Activated CD4-positive, alpha-beta T cell treated with anti-CD3 and anti-CD28 coated beads for 24 hours (primary cell): Measurements from ENCODE around the gene UBE2L6.

ENCODE experiments used
- DNase-seq, 2 donors: peaks; one replicate each; pipeline ENCODE4 v3.0.0-alpha.2; 2020; ENCODE audit warnings: low read depth in 2 of 2

The UBE2L6 gene

DNA sequence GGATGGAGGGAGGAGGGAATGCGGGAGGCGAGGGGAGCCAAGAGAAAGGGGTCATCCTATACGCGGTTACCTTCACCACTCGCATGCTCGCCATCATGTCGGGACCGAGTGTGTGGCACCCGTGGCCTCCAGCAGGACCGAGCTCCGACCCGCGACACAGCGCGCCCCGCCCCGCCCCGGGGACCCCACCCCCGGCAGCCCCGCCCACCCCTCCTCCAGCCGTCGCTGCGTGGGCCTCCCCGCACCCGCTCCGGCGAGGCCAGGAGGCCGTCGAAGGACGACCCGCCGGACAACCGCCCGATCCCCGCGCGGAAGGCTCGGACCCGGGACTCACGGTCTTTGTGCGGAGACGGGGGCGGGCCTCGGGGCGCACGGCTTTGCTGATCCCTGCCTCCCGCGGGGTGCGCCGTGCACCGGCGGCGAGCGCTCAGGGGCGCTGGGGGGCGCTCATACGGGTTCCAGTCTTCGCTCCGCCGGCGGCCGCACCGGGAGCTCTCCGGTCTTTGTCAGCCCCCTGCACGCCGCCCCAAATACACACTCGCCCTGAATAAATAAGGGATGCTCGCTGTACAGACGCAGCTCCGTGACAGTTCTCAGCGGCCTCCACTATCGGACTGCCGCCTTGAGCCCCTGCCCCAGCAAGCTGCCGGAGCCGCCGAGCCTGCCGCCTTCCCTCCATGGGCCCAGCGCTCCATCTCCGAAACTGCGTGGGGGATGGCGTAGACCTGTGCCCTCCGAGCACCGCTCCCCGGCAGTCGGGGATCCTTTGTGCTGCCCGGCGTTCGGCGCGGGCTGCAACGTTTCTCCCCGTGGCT, at the start of gene UBE2L6:
Gene UBE2L6, minus strand, starts transcription at position 158 of the 815 bp plus-strand sequence. Its CDS starts 61 bp downstream, at position 97.
- peak; percentile 49 to 57 for DNase-seq

DNA sequence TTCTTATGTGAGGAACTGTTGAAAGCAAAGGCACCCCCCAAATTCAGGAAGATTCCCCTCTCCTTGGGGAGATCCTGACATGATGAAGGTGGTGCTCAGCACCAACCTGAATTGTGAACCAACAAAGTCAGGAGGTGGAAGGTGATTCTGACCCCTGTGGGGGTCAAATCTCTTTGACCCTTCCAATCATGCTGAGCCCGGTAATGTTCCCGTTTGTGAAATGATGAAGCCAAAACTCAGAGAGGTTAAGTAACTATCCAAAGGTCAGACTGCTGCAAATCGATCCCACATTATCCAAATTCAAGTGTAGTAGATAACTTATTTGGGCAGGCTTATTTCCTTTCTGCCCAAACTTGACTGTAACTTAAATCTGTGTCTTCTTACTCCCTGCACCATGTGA, 49.1 kb upstream of the UBE2L6 start:
- no peak for DNase-seq

DNA sequence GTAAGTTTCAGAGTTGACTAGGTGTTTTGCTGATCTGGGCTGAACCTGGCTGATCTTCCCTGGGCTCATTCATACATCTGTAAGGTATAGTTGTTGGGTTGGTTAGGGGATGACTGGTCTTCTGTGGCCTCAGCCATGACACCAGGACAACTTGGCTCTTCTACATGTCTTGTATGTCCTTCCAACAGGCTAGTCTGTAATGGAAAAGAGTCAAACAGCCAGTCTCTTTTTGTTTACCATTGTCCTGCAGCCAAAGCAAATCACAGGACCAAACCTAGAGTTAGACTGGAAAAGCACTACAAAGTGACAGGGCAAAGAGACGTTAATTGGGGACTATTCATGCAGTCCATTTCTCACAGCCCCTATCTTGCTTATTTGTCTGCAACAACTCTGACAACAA, 47.8 kb upstream of the UBE2L6 start:
- no peak for DNase-seq

DNA sequence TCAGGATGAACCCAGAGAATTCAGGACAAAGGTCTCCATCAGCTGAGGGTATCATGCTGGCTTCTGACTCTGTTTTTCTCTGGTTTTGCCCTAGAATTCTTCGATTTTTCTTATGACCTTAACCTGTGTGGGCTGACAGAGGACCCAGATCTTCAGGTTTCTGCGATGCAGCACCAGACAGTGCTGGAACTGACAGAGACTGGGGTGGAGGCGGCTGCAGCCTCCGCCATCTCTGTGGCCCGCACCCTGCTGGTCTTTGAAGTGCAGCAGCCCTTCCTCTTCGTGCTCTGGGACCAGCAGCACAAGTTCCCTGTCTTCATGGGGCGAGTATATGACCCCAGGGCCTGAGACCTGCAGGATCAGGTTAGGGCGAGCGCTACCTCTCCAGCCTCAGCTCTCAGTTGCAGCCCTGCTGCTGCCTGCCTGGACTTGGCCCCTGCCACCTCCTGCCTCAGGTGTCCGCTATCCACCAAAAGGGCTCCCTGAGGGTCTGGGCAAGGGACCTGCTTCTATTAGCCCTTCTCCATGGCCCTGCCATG, 46.8 kb upstream of the UBE2L6 start:
- no peak for DNase-seq

DNA sequence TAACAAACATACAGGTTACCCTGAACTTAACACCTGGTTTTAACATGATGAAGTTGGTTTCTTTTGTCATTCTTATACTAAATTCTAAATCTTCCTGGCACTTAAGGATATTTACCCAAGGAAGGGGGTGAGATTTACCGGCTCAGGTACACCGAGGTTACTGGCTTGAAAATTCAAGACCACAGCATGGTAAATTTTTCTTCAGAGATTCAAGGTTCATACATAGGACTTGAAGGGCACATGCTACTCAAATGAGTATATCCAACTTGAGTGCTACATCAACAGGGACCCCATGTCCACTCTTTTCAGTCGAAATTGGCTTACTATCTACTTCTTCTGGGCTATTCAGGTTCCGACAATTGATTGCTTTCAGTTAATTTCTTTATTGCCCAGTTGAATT, 42.7 kb upstream of the UBE2L6 start:
- DNase-seq: no peak

DNA sequence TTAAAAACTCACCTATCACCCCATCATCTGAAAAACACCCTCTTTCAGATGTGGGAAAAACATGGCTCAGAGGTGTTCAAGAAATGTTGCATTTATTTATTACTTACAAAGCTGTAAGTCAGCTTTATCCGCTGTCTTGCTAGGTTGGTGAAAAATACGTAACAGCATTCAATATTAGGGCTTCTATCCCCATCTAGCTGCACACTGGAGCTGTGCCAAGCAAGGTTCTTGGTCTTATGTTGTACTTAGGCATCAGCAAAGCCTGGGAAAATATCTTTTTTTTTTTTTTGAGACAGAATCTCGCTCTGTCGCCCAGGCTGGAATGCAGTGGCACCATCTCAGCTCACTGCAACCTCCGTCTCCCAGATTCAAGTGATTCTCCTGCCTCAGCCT, 37.6 kb upstream of the UBE2L6 start:
- no peak for DNase-seq

DNA sequence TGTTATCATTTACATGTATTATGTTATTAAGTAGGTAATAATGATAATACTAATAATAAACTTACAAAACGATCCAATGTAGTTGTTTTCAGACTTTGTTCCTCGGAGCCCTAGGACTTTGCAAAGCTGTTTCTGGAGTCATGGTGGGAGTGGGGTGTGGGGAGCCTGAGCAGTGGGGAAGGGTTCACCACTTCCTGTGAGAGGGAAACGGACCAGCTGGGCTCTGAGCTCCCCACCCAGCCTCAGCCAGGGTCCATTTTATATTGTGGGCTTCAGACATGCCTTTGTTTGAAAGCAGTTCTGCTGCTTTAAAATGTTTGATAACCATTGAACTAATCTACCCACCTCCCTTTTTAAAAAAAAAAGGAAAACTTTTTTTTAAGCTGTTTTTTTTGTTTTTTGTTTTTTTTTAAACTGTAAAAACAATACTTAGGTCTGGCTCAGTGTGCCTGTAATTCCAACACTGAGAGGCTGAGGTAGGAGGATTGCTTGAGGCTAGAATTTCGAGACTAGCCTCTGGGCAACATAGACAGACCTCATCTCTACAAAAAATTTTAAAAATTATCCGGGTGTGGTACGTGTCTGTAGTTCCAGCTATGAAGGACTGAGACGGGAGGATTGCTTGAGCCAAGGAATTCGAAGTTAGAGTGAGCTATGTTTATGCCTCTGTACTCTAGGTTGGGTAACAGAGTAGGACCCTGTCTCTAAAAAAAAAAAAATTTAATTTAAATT, 37.0 kb upstream of the UBE2L6 start:
- no peak for DNase-seq

DNA sequence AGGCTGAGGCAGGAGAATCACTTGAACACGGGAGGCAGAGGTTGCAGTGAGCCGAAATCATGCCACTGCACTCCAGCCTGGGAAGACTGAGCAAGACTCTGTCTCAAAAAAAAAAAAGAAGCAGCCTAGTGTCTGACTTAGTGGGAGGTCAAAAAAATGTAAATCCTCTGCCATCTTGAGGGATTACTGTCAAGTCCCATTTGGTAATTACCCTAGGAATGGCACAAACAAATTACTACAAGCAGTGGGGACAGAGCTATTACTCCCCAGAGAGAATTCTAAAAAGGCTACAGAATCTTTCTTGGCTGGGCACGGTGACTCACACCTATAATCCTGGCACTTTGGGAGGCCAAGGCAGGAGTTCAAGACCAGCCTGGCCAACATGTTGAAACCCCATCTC, 33.8 kb upstream of the UBE2L6 start:
- DNase-seq: no peak

DNA sequence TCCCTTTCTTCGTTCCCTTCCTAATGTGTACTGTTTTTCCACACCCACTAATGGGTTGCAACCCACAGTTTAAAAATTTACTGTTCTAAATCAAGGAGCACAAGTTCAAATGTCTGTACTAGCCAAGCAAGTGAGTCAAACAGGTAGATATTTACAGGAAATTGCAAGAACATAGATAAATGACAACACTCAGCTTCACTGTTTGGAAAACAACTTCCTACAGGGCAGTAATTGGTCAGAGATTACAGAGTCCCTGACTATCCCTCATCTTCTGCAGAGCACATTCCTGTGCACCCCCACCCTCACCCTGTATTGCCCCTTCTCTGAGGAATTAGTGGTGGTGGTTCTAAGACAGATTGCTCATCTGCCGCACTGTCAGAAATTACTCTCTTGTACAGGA, 31.9 kb upstream of the UBE2L6 start:
- DNase-seq: no peak

DNA sequence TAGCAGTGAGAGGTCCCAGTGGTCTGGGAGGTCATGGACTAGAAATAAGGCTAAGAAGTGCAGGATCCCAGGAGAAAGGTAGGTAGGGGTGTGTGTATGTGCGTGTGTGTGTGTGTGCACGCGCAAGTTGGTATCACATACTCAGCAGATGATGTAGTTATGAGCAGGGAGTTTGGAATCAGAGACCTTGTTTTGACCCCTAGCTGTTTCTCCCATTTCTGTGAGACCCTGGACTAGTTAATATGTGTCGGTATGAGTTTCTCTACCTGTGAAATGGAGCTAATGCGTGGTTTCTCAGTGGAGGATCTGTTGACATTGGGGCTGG, 31.3 kb upstream of the UBE2L6 start:
- DNase-seq: no peak

DNA sequence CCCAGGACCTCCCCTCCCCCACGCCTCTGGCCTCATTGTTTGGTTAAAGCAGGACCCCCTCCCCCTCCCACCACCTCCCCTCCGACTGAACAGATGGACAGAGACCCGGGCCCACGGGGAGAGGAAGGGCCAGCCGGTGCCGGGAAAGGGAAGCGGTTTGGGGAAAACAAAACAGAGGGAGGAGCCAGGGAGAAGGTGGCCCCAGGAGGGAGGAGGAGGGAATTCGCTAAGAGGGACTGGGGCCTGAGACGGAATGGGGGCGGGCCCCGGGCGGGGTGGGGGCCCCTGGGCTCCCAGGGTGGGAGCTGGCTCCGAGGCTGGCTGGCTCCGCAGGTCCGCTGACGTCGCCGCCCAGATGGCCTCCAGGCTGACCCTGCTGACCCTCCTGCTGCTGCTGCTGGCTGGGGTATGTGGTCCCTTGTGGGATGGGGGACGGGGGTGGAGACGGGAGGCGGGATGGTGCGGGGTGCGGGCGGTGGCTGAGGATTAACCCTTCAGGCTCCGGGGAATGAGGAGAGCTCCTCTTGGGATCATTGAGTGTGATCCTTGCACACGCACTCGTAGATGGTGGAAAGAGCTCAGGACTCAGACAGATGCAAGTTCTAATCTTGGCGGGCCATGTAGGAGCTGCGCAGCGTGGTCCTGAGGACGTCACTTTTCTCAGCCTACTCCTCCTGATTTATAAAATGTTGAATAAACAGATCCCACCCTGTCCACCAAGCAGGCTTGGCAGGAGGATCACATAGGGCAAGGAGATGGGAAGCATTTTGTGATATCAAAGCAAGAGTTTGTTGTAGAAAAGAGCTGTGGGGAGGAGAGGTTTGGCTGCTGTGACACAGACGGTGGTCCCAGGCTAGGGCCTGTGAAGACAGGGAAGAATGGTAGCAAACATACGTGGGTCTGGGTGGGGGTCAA, 30.7 kb upstream of the UBE2L6 start:
- DNase-seq: no peak

DNA sequence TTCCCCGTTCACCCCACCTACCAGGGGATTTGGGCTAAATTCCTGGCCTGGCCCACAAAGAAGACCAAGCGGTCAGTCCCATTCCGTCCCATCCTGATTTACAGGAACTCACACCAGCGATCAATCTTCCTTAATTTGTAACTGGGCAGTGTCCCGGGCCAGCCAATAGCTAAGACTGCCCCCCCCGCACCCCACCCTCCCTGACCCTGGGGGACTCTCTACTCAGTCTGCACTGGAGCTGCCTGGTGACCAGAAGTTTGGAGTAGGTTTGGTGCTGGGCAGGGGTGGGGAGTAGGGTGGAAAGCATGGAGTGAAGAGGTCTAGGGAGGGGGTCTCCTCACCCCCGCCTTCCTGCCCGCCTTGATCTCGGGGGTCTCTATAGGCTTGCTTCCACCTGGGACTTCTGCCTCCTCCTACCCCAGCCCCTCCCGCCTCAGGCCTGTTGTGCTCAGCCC, 30.0 kb upstream of the UBE2L6 start, which contains the start of gene SERPING1:
Gene SERPING1, plus strand, starts transcription at position 225 of the 455 bp plus-strand sequence. CDS start 586 bp downstream, outside the sequence.
- DNase-seq: no peak

DNA sequence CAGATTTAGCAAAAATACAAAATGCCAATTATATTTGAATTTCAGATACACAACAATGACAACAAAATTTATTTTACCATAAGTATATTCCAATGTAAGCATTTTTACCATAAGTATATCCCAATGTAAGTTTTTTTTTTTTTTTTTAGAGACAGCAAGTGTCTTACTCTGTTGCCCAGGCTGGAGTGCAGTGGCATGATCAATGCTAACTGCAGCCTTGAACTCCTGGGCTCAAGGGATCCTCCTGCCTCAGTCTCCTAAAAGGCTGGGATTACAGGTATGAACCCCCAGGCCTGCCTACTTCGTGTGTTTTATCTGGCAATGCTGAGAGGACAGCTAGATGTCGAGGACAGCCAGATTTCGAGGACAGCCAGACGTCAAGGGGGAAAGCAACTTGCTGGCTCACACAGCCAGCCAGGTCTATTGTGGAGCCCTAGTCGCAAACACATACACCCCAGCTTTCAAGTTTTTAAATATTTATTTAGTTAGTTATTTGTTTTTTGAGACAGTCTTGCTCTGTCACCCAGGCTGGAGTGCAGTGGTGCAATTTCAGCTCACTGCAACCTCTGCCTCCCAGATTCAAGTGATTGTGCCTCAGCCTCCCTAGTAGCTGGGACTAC, 28.9 kb upstream of the UBE2L6 start:
- no peak for DNase-seq

DNA sequence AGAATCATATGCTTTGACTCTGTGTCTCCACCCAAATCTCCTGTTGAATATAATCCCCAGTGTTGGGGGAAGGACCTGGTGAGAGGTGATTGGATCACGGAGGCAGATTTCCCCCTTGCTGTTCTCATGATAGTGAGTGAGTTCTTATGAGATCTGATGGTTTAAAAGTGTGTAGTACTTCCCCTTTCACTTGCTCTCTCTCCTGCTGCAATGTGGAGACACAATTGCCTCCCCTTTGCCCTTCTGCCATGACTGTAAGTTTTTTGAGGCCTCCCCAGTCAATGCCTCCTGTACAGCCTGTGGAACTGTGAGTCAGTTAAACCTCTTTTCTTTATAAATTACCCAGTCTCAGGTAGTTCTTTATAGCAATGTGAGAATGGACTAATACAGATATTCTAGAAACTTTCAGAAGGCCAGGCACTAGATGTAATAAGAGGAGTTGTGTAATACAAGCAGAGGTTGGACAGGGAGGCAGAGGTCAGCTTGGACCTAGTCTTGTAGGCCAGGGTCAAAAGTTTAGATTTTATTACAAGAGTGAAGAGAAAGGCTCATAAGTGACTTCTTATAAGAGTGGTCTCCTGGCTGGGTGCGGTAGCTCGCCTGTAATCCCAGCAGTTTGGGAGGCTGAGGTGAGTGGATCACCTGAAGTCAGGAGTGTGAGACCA, 20.7 kb upstream of the UBE2L6 start:
- DNase-seq: no peak

DNA sequence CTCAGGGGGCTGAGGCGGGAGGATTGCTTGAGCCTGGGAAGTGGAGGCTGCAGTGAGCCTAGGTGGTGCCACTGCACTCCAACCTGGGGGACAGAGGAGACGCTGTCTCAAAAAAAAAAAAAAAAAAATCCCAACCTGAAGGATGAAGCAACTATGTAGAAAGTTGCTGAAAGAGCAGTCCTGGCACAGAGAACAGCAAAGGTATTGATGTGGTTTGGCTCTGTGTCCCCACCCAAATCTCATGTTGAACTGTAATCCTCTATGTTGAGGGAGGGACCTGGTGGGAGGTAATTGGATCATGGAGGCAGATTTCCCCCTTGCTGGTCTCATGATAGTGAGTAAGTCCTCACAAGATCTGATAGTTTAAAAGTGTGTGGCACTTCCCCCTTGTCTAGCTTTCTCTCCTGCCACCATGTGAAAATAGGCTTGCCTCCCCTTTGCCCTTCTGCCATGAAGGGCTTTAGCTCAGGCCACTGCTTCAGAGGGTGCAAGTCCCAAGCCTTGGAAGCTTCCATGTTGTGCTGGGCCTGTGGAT, 19.3 kb upstream of the UBE2L6 start:
- no peak for DNase-seq

DNA sequence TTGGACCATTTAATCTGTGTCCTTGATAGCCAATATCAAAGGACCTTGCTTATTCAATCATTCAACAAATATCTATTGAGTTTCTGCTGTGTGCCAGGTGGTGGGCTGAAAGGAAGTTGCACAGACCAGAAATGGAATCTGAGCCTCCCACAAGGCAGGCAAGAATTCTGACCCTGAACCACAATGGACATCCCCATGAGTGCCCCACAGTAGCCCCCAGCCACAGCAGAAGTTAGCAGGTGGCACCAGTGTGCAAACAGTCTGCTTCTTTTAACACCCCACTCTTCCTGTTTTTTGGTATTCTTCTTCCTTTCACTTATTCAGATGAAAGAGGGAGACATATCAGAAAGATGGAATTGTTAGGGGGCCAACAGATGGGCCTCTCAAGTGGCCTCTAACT, 17.8 kb upstream of the UBE2L6 start:
- no peak for DNase-seq

DNA sequence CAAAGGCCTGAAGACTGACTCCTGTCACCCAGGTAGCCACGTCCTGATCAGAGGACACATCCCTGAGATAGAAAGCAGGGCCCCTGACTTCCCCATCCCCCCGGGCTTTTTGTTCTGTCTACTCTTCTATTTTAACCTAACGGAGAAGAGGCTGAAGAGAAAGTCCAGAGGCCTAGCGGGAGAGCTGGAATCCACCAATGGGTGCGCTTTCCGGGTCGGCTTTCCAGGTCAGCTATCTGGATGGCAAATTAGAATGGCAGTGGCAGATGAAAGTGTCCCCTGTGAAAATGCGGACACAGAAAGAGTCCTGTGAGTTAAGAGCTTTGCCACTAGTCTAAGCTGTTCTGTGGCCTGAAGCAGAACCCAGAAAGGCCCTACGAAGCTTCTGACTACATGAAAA, 16.9 kb upstream of the UBE2L6 start:
- DNase-seq: no peak

DNA sequence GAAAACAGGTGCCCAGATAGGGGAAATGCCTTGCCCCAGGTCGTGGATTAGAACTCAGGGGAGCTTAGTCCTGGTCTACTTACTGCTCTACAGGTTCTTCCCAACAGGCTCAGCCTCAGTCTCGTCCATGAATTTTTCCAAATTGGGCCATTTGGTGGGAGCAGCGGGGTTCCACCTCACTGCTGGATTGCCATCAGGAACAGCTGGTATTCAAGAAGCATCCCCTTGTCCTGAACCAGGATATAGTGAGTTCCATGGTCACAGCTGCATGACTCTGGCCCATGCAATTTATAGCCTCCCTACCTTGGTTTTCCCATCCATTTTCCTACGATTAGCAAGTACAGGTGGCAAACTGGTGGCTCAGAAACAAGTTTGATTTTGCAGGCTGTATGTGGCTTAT, 6.6 kb upstream of the UBE2L6 start:
- no peak for DNase-seq

DNA sequence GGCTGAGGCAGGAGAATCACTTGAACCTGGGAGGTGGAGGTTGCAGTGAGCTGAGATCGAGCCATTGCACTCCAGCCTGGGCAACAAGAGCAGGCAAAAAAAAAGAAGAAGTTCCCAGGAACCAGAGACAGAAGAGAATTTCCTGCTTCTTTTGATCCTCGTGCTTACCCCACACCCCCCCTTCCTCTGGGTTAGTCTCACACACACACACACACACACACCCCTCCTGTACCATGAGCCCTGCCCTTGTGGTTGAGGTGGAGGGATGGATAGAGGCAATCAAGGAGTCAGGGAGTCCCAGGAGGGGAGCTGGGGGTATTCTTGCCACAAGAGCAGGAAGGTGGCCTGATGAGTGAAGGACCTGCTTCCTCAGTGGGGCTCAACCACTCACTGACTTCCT, 4.1 kb upstream of the UBE2L6 start:
- no peak for DNase-seq

DNA sequence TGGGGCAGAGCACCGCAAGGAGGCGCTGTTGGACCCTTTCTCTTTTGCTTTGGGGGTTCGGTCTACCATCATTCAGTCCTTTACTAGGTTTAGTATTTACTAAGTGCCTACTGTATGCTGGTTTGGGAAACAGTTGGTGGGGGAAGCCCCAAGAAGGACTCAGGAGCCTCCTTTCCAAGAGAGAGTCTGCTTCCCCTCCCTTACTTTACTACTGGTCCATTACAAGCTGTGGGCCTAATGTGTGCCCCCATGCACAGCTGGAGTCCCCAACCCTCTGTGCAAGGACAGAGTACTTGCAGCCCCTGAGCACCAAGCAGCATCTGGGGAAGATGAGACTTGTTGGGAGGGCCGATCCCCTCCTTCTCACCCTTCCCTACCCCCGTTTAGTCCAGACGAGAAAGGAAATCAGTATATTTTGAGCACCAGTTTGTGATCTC, 876 bp upstream of the UBE2L6 start:
- DNase-seq: peak; percentile 86 to 89
